GM21825 (cell line): ENCODE data around the gene ATP9B.
A peak's percentile ranks its signal among the peaks of the same experiment; 100 is the strongest.

Experiments used
- ATAC-seq: cut with Tn5 transposase; IDR thresholded peaks from one replicate; pipeline ENCODE4 v1.9.1; 2021; ENCODE audit warnings: mild to moderate bottlenecking, moderate library complexity; ENCODE audit not compliant: unreplicated experiment

Gene ATP9B

GRCh38 chr18:79193826-79194225 is 124.6 kb downstream of the ATP9B start:
- ATAC-seq: no peak

- no peak for ATAC-seq
Measured at GRCh38 chr18:79195716-79196683, 126.8 kb downstream of the ATP9B start.

GRCh38 chr18:79197531-79197930 is 128.3 kb downstream of the ATP9B start:
- ATAC-seq: no peak

GRCh38 chr18:79199691-79200374 is 130.6 kb downstream of the ATP9B start:
- ATAC-seq: no peak

- peak; percentile 63 for ATAC-seq
Measured at GRCh38 chr18:79200546-79201268, 131.5 kb downstream of the ATP9B start.

GRCh38 chr18:79203017-79203605 is 133.9 kb downstream of the ATP9B start:
- ATAC-seq: no peak

- ATAC-seq: no peak
Measured at GRCh38 chr18:79204889-79205807, 136.0 kb downstream of the ATP9B start.

GRCh38 chr18:79206444-79206843 is 137.2 kb downstream of the ATP9B start:
- ATAC-seq: no peak

- no peak for ATAC-seq
Measured at GRCh38 chr18:79208906-79209305, 139.7 kb downstream of the ATP9B start.

GRCh38 chr18:79210002-79210910 is 141.1 kb downstream of the ATP9B start:
- no peak for ATAC-seq

- no peak for ATAC-seq
Measured at GRCh38 chr18:79211844-79212243, 142.7 kb downstream of the ATP9B start.

- ATAC-seq: no peak
Measured at GRCh38 chr18:79214056-79214455, 144.9 kb downstream of the ATP9B start.

- ATAC-seq: no peak
Measured at GRCh38 chr18:79216176-79216575, 147.0 kb downstream of the ATP9B start.

- no peak for ATAC-seq
Measured at GRCh38 chr18:79217979-79218604, 148.9 kb downstream of the ATP9B start.

GRCh38 chr18:79218605-79219190 is 149.5 kb downstream of the ATP9B start:
- ATAC-seq: no peak

- ATAC-seq: no peak
Measured at GRCh38 chr18:79221136-79221535, 151.9 kb downstream of the ATP9B start.

GRCh38 chr18:79222790-79223189 is 153.6 kb downstream of the ATP9B start:
- ATAC-seq: no peak

GRCh38 chr18:79223431-79223830 is 154.2 kb downstream of the ATP9B start:
- ATAC-seq: no peak
